Naive thymus-derived CD4-positive, alpha-beta T cell (primary cell): ENCODE results near the gene AK3. TPM values are rescaled to one million over a fixed set of nuclear protein-coding genes. Genes with fewer than 3 reads are reported as not detected.
"Not testable (repeated sequence)": the region's sequence is repeated elsewhere in the genome, so short reads cannot be mapped to it uniquely, and the experiment has no call there.

Source experiments
- ATAC-seq: fragments of 150-1000 bp; cut with Tn5 transposase; 2 replicates; pipeline ENCODE4 v1.10.0; 2021; ENCODE audit warnings: mild to moderate bottlenecking, moderate library complexity
- CTCF ChIA-PET: fragments of 350-600 bp; sonication (Branson Sonifier 250); formaldehyde crosslinking; loops from one replicate; lab custom pipeline; 2021; ENCODE audit warnings: antibody characterized with exemption; lab: Charles Lee
- POLR2A ChIA-PET: fragments of 350-600 bp; sonication (Branson Sonifier 250); formaldehyde crosslinking; loops from one replicate; lab custom pipeline; 2021; ENCODE audit warnings: antibody characterized with exemption, inconsistent platforms; lab: Charles Lee
- DNase-seq, 9 donors: peaks; one replicate each; pipeline versions ENCODE4 v3.0.0 to v3.0.0-alpha.2; 2020 to 2022; ENCODE audit warnings: mixed read lengths in 1 of 9
- H3K27ac ChIP-seq: one replicate; pipeline ENCODE4 v1.7.0; 2013; ENCODE audit warnings: mild to moderate bottlenecking, low read depth, low read length, moderate library complexity
- H3K27me3 ChIP-seq, 2 donors: one replicate each; pipeline ENCODE4 v1.7.0; 2013; ENCODE audit warnings: low read length in 2 of 2, mild to moderate bottlenecking in 2 of 2, moderate library complexity in 2 of 2; ENCODE audit not compliant: control insufficient read depth in 2 of 2, insufficient read depth in 2 of 2
- H3K36me3 ChIP-seq, 3 experiments: 1 replicate in 2 of 3; 2 replicates in 1 of 3; pipeline ENCODE4 v1.7.0; 2013; ENCODE audit warnings: low read length in 3 of 3, mild to moderate bottlenecking in 3 of 3, moderate library complexity in 1 of 3; ENCODE audit not compliant: insufficient read depth in 3 of 3, control insufficient read depth in 2 of 3
- H3K4me1 ChIP-seq, 2 donors: one replicate each; pipeline ENCODE4 v1.7.0; 2013; ENCODE audit warnings: low read length in 2 of 2, mild to moderate bottlenecking in 2 of 2, moderate library complexity in 1 of 2; ENCODE audit not compliant: control insufficient read depth in 2 of 2, insufficient read depth in 2 of 2
- H3K4me3 ChIP-seq: 2 replicates; pipeline ENCODE4 v1.7.0; 2013; ENCODE audit warnings: mild to moderate bottlenecking, low read length
- H3K9me3 ChIP-seq, 3 experiments: 1 replicate in 2 of 3; 2 replicates in 1 of 3; pipeline ENCODE4 v1.7.0; 2013; ENCODE audit warnings: low read length in 3 of 3; ENCODE audit not compliant: control insufficient read depth in 2 of 3
- H3K27ac Mint-ChIP-seq, 9 donors: one replicate each; pipeline ENCODE4 v1.8.0; 2020 to 2022; ENCODE audit warnings: mixed read lengths in 9 of 9, mild to moderate bottlenecking in 8 of 9, moderate library complexity in 5 of 9, inconsistent platforms in 2 of 9
- H3K27me3 Mint-ChIP-seq, 5 donors: one replicate each; pipeline ENCODE4 v1.8.0; 2021 to 2022; ENCODE audit warnings: mixed read lengths in 5 of 5, mild to moderate bottlenecking in 1 of 5
- H3K36me3 Mint-ChIP-seq, 5 donors: one replicate each; pipeline ENCODE4 v1.8.0; 2020 to 2022; ENCODE audit warnings: mixed read lengths in 5 of 5, mild to moderate bottlenecking in 3 of 5, inconsistent platforms in 1 of 5
- H3K4me1 Mint-ChIP-seq, 7 donors: one replicate each; pipeline ENCODE4 v1.8.0; 2020 to 2022; ENCODE audit warnings: mixed read lengths in 7 of 7, mild to moderate bottlenecking in 3 of 7, inconsistent platforms in 1 of 7
- H3K4me3 Mint-ChIP-seq, 10 donors: one replicate each; pipeline ENCODE4 v1.8.0; 2020 to 2022; ENCODE audit warnings: mild to moderate bottlenecking in 10 of 10, mixed read lengths in 10 of 10, moderate library complexity in 6 of 10, inconsistent platforms in 2 of 10
- H3K9me3 Mint-ChIP-seq, 11 donors: one replicate each; pipeline ENCODE4 v1.8.0; 2020 to 2022; ENCODE audit warnings: mixed read lengths in 11 of 11, mild to moderate bottlenecking in 4 of 11, inconsistent platforms in 1 of 11, moderate library complexity in 1 of 11
- intact Hi-C, 2 donors: fragments of 100-400 bp; cut with micrococcal nuclease; formaldehyde crosslinking; loops; one replicate each; pipeline ENCODE4 v1.15.1; 2023
- polyA plus RNA-seq, 2 donors: library from polyadenylated mRNA; unstranded; fragments of 300-500 nt; fragmentation: Illumina TruSeq; gene quantifications; one replicate each; pipeline ENCODE4 v1.2.3, GENCODE V29; 2021
- total RNA-seq, 6 experiments: library from RNA in 5 of 6; stranded (reverse) in 5 of 6; gene quantifications; 1 replicate in 5 of 6; 2 replicates in 1 of 6; pipeline ENCODE4 v1.2.3 and lab custom pipeline; 2021 to 2026

The AK3 gene
- total and polyA plus RNA-seq, 7 experiments from 2014 or later, result 18.0 to 34.8 (median 27.1) TPM

DNA sequence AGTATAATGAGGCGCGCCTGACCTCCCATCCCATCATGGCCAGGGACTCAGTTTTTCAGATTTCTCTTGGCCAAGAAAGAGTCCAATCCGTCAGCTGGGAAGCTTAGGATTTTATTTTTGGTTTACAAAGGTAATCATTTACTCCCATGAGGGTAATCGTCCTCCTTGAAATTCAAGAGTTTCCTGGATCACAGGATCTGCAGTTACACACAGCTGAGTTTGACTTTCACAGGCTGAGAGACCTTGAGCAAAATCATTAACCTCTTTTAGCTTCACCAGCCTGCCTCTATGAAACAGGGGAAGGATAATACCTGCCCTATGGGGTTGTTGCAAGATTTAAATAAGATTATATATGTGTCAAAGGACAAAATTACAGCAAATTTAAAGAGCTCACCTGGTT, 15.4 kb upstream of the AK3 start:
- no peaks in the 10 kb centered on the region for H3K9me3 Mint-ChIP-seq
- no peak overlapping the region for H3K27ac ChIP-seq
- CTCF ChIA-PET, result interaction anchor here (0.6 to 1.2 kb wide), 4 partner anchors 10 to 628 kb away, joined by 3 to 6 read pairs (median 4); no protein-coding TSS in a partner anchor
- peaks cover 0 to 3% of the 10 kb centered on the region in 2 donors for H3K4me1 ChIP-seq
- H3K27ac Mint-ChIP-seq, result no peak overlapping the region
- H3K36me3 ChIP-seq, result no peaks in the 10 kb centered on the region
- H3K9me3 ChIP-seq, result no peaks in the 10 kb centered on the region
- no peaks in the 10 kb centered on the region for H3K27me3 ChIP-seq
- H3K4me3 ChIP-seq, result no peak overlapping the region
- DNase-seq (no peak), ATAC-seq (no peak)
- intact Hi-C loops, result loop anchor here in 1 of 2 donors (10.0 kb wide), 1 partner anchor 508 kb away; no protein-coding TSS in a partner anchor
- no peak overlapping the region for H3K4me3 Mint-ChIP-seq
- no peaks in the 10 kb centered on the region for H3K36me3 Mint-ChIP-seq
- POLR2A ChIA-PET, result interaction anchor here (0.6 kb wide), 1 partner anchor 855 kb away, joined by 3 read pairs; no protein-coding TSS in a partner anchor
- H3K27me3 Mint-ChIP-seq, result peaks cover 0 to 15% (median 3%) of the 10 kb centered on the region in 5 donors
- H3K4me1 Mint-ChIP-seq, result peaks cover 0 to 8% (median 4%) of the 10 kb centered on the region in 7 donors

DNA sequence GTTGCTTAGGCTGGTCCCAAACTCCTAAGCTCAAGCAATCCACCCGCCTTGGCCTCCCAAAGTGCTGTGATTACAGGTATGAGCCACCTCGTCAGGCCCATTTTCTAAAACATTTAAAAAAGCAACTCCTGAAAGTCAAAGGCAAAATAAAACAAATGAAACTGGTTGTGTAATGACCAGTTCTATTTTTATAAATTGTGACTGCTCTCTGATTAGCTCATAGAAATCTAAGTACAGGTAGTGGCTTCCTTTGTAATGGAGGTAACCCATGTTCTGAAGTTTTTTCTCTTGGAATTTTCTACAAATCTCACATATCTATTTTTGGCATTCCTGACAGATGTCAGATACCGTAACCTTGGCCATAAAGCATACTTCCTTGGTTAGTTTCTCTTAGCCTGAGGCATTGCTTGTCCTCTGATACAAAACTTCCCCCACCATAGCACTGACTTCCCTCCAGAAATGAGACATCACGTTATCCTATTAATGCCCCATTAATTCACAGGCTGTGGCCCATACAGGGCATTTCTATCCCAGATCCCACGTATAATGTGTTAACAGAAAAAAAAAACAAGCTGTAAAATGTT, 14.1 kb upstream of the AK3 start:
- Mint-ChIP-seq H3K4me1 (peaks cover 0 to 8% (median 4%) of the 10 kb centered on the region in 7 donors), H3K36me3 (no peaks in the 10 kb centered on the region), H3K27ac (no peak overlapping the region), H3K27me3 (peaks cover 0 to 13% (median 0%) of the 10 kb centered on the region in 5 donors), H3K9me3 (no peaks in the 10 kb centered on the region), H3K4me3 (no peak overlapping the region)
- Histone ChIP-seq H3K4me3 (no peak overlapping the region), H3K36me3 (no peaks in the 10 kb centered on the region), H3K27me3 (no peaks in the 10 kb centered on the region), H3K4me1 (peaks cover 0 to 3% of the 10 kb centered on the region in 2 donors), H3K9me3 (no peaks in the 10 kb centered on the region), H3K27ac (no peak overlapping the region)
- ATAC-seq (no peak), DNase-seq (no peak)
- CTCF ChIA-PET, result no interaction called here
- POLR2A ChIA-PET, result interaction anchor here (0.6 kb wide), 1 partner anchor 1830 kb away, joined by 5 read pairs; no protein-coding TSS in a partner anchor
- intact Hi-C loops, result loop anchor here in 1 of 2 donors (10.0 kb wide), 1 partner anchor 510 kb away; no protein-coding TSS in a partner anchor

DNA sequence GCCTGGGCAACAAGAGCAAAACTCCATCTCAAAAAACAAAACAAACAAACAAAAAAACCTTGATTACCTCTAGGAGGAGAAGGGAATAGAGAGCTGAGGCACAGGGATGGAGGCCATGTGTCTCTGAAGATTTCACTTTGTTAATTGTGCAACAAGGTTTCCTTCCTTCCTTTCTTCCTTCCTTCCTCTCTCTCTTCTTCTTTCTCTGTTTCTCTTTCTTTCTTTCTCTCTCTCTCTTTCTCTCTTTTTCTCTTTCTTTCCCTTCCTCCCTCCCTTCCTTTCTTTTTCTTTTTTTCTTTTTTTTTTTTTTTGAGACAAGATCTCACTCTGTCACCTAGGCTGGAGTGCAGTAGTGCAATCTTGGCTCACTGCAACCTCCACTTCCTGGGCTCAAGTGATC, 13.5 kb upstream of the AK3 start:
- H3K27ac ChIP-seq, H3K36me3 Mint-ChIP-seq, H3K4me3 ChIP-seq, ATAC-seq, H3K9me3 Mint-ChIP-seq, CTCF ChIA-PET, H3K4me1 ChIP-seq, H3K27ac Mint-ChIP-seq, H3K4me3 Mint-ChIP-seq, H3K27me3 ChIP-seq, H3K36me3 ChIP-seq, H3K9me3 ChIP-seq, DNase-seq: not testable (repeated sequence)
- intact Hi-C loops, result loop anchor here in 1 of 2 donors (5.0 to 10.0 kb wide), 2 partner anchors 152 to 510 kb away; no protein-coding TSS in a partner anchor
- peaks cover 0 to 11% (median 4%) of the 10 kb centered on the region in 7 donors for H3K4me1 Mint-ChIP-seq
- peaks cover 0 to 13% (median 0%) of the 10 kb centered on the region in 5 donors for H3K27me3 Mint-ChIP-seq
- POLR2A ChIA-PET, result interaction anchor here (0.6 kb wide), 1 partner anchor 1830 kb away, joined by 5 read pairs; no protein-coding TSS in a partner anchor

DNA sequence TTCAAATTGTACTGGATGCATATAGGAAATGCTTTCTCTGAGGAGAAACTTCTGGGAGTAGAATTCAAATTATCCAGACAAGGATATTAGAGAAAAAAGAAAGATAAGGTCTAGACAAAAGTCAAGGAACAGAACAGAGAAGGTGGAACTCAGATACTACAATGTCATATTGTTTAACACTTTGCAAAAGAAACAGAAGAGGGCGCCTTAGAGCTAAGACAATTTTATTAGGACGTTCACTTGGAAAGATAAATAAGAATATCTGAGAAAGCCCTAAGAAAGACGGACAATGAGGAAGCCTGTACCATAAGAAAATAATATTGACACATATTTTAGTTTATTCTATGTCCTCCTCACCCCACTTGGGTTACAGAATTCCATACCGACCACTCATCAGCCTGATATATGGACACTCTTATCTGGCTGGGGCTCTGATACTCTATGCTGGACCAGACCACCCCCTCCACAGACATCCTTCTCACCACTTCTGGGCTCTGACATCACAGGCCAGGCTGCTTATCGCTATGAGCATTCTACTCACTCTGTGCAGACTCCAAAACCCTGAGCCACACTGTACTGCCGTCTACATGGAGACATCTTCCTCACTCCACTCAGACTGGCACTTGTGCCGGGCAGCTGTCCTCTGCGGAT, 9.1 kb upstream of the AK3 start:
- ATAC-seq, result peak; percentile 73
- peak in 5 of 9 donors; percentile 28 to 40 (median 33) for DNase-seq
- no peak overlapping the region for H3K27ac Mint-ChIP-seq

DNA sequence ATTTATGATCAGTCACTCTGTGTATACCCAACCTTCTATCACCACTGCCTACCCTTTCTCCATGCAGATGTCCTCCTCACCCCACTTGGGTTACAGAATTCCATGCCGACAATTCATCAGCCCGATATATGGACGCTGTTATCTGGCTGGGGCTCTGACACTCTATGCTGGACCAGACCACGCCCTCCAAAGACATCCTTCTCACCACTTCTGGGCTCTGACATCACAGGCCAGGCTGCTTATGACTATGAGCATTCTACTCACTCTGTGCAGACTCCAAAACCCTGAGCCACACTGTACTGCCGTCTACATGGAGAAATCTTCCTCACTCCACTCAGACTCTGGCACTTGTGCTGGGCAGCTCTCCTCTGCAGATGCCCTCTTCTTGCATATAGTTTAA, 7.6 kb upstream of the AK3 start:
- Mint-ChIP-seq H3K27me3 (peaks cover 0 to 11% (median 0%) of the 10 kb centered on the region in 5 donors), H3K9me3 (no peaks in the 10 kb centered on the region), H3K27ac (no peak overlapping the region), H3K4me3 (no peak overlapping the region), H3K4me1 (peaks cover 0 to 8% (median 3%) of the 10 kb centered on the region in 7 donors), H3K36me3 (no peaks in the 10 kb centered on the region)
- H3K4me1 ChIP-seq, result no peaks in the 10 kb centered on the region
- no peaks in the 10 kb centered on the region for H3K36me3 ChIP-seq
- no peaks in the 10 kb centered on the region for H3K9me3 ChIP-seq
- DNase-seq (no peak), ATAC-seq (no peak)
- no peak overlapping the region for H3K4me3 ChIP-seq
- H3K27me3 ChIP-seq, result no peaks in the 10 kb centered on the region
- intact Hi-C loops, result loop anchor here in 1 of 2 donors (10.0 kb wide), 3 partner anchors 364 to 1086 kb away; partner anchors contain the start of genes ERMP1 and RIC1
- CTCF ChIA-PET, result interaction anchor here (0.6 to 1.9 kb wide), 5 partner anchors 9 to 694 kb away, joined by 3 to 4 read pairs (median 3); no protein-coding TSS in a partner anchor
- no peak overlapping the region for H3K27ac ChIP-seq
- POLR2A ChIA-PET, result no interaction called here

More for the DNA sequence above, 9.1 kb upstream of the AK3 start:
- ChIA-PET POLR2A (interaction anchor here (0.6 kb wide), 1 partner anchor 37 kb away, joined by 3 read pairs; no protein-coding TSS in a partner anchor), CTCF (interaction anchor here (0.5 to 1.9 kb wide), 4 partner anchors 10 to 1917 kb away, joined by 3 to 8 read pairs (median 4); partner anchors contain the start of gene AK3)
- H3K4me1 ChIP-seq, result no peaks in the 10 kb centered on the region
- H3K4me3 ChIP-seq, result no peak overlapping the region
- H3K36me3 Mint-ChIP-seq, result no peaks in the 10 kb centered on the region
- H3K27me3 Mint-ChIP-seq, result peaks cover 0 to 12% (median 0%) of the 10 kb centered on the region in 5 donors
- H3K9me3 Mint-ChIP-seq, result no peaks in the 10 kb centered on the region
- H3K27ac ChIP-seq, result no peak overlapping the region
- intact Hi-C loops, result loop anchor here (1.0 to 10.0 kb wide), 6 partner anchors 9 to 850 kb away; partner anchors contain the start of genes AK3 (in 1 of the 2), CDC37L1 (in 1 of the 2) and PLPP6 (in 1 of the 2)
- H3K4me3 Mint-ChIP-seq, result no peak overlapping the region
- no peaks in the 10 kb centered on the region for H3K27me3 ChIP-seq
- H3K9me3 ChIP-seq, result no peaks in the 10 kb centered on the region
- peaks cover 0 to 7% (median 4%) of the 10 kb centered on the region in 7 donors for H3K4me1 Mint-ChIP-seq
- no peaks in the 10 kb centered on the region for H3K36me3 ChIP-seq

DNA sequence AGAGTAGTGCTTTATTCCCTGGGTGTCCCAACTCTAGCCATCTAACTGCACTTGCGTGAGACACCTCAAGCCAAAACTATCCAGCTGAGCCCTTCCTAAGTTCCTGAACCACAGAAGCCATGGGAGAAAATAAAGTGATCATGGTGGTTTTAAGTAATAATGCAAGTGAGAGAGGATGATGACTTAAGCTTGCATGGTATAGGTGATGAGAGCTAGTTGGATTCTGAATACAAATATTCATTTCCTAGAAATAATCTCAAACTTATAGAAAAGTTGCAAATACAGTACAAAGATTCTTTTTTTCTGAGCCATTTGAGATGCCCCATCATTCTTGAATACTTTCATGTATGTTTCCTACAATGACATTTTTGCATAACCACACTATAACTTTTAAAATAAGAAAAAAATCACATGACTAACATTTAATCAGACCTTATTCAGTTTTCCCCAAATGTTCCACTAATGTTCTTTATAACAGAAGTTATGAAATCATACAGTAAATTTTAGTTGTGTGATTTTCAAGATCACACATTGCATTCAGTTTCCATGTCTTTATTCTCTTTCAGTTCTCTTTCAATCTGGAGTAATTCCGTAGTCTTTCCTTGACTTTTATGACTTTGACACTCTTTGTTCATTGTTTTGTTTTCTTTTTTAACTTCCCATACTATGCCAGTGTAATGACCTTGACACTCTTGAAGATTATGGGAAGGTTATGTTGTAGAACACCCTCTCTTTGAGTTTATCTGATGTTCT, 5.5 kb upstream of the AK3 start:
- H3K27ac Mint-ChIP-seq, result peak overlapping the region in 2 of 9 donors; percentile 1 to 6
- no peak overlapping the region for H3K4me3 ChIP-seq

More for the DNA sequence above, 5.5 kb upstream of the AK3 start:
- Histone ChIP-seq H3K4me1 (no peaks in the 10 kb centered on the region), H3K27me3 (no peaks in the 10 kb centered on the region), H3K36me3 (peaks cover 0 to 3% (median 0%) of the 10 kb centered on the region in 3 experiments), H3K9me3 (no peaks in the 10 kb centered on the region), H3K27ac (no peak overlapping the region)
- Mint-ChIP-seq H3K4me3 (no peak overlapping the region), H3K4me1 (peaks cover 6 to 19% (median 10%) of the 10 kb centered on the region in 7 donors), H3K36me3 (no peaks in the 10 kb centered on the region), H3K27me3 (no peaks in the 10 kb centered on the region), H3K9me3 (no peaks in the 10 kb centered on the region)
- ChIA-PET POLR2A (interaction anchor here (0.6 to 0.9 kb wide), 2 partner anchors 47 to 155 kb away, joined by 3 read pairs; no protein-coding TSS in a partner anchor), CTCF (interaction anchor here (1.3 to 2.1 kb wide), 2 partner anchors 10 to 12 kb away, joined by 4 to 5 read pairs; no protein-coding TSS in a partner anchor)
- ATAC-seq (no peak), DNase-seq (no peak)
- intact Hi-C loops, result loop anchor here in 1 of 2 donors (10.0 kb wide), 3 partner anchors 362 to 1088 kb away; partner anchors contain the start of genes ERMP1 and RIC1
